SKM-1 treated with dmso at 0.1 percent for 144 hours (cell line): ENCODE measurements around the gene ATP6AP1.

Experiments
- DNase-seq: peaks from one replicate; lab custom pipeline; 2025; ENCODE audit not compliant: unreplicated experiment; lab: John Stamatoyannopoulos, UW

The ATP6AP1 gene

GRCh38 chrX:154430479-154430878 is 2.0 kb downstream of the ATP6AP1 start:
- peak; percentile 13 for DNase-seq

GRCh38 chrX:154430916-154431315 is 2.4 kb downstream of the ATP6AP1 start:
- peak; percentile 36 for DNase-seq

- no peak for DNase-seq
Measured at GRCh38 chrX:154431341-154431740, 2.9 kb downstream of the ATP6AP1 start.

- no peak for DNase-seq
Measured at GRCh38 chrX:154432210-154432609, 3.7 kb downstream of the ATP6AP1 start.

GRCh38 chrX:154433605-154434004 is 5.1 kb downstream of the ATP6AP1 start:
- no peak for DNase-seq

- no peak for DNase-seq
Measured at GRCh38 chrX:154434394-154435168, 6.1 kb downstream of the ATP6AP1 start.

- no peak for DNase-seq
Measured at GRCh38 chrX:154435171-154435733, 6.8 kb downstream of the ATP6AP1 start.

- no peak for DNase-seq
Measured at GRCh38 chrX:154436374-154436982, 8.0 kb downstream of the ATP6AP1 start.

GRCh38 chrX:154436983-154437752 is 8.7 kb downstream of the ATP6AP1 start, which contains the start of gene GDI1:
Gene GDI1, plus strand, starts transcription at chrX:154437154. Its CDS starts 101 bp downstream, at chrX:154437255.
- DNase-seq, result no peak

- no peak for DNase-seq
Measured at GRCh38 chrX:154437971-154438893, 9.8 kb downstream of the ATP6AP1 start.

GRCh38 chrX:154439841-154440240 is 11.4 kb downstream of the ATP6AP1 start:
- no peak for DNase-seq

- no peak for DNase-seq
Measured at GRCh38 chrX:154440623-154441357, 12.3 kb downstream of the ATP6AP1 start.

- DNase-seq, result no peak
Measured at GRCh38 chrX:154441564-154441963, 13.1 kb downstream of the ATP6AP1 start.

GRCh38 chrX:154441984-154442707 is 13.7 kb downstream of the ATP6AP1 start:
- DNase-seq, result no peak

- DNase-seq, result no peak
Measured at GRCh38 chrX:154443479-154443910, 15.0 kb downstream of the ATP6AP1 start.

- peak; percentile 35 for DNase-seq
Measured at GRCh38 chrX:154443992-154444754, 15.7 kb downstream of the ATP6AP1 start, which contains the start of gene FAM50A. Gene FAM50A, plus strand, starts transcription at chrX:154444141. Its CDS starts 95 bp downstream, at chrX:154444236.

GRCh38 chrX:154444755-154445246 is 16.3 kb downstream of the ATP6AP1 start:
- no peak for DNase-seq

- DNase-seq, result no peak
Measured at GRCh38 chrX:154445776-154446175, 17.3 kb downstream of the ATP6AP1 start.
